Measurements from ENCODE around the gene AFAP1. TPM values are rescaled to one million over a fixed set of nuclear protein-coding genes. Genes with fewer than 3 reads are reported as not detected.
A peak's percentile ranks its signal among the peaks of the same experiment; 100 is the strongest.

The AFAP1 gene
- total and polyA plus RNA-seq, 2 of the 4 experiments (the other 2 are of a cell fraction): 48.2 to 80.9 TPM

GRCh38 chr4:7985891-7986441 lies 46.3 kb upstream of the AFAP1 start (continued):
- no peak for TF ChIP-seq CEBPB (IDR thresholded peaks at IDR 0.05; ENCODE audit: low read depth, low read length)

- H3K56ac ChIP-seq (ENCODE audit: extremely low read depth, insufficient read depth, low read length): no peak overlapping the region
- 0 out of 3 replicates have a peak overlapping the region, but pooled peaks have one; percentile 15 for H2BK15ac ChIP-seq (ENCODE audit: low read depth, low read length)
- no peaks in the 10 kb centered on the region for H4K20me1 ChIP-seq (ENCODE audit: insufficient read depth, low read length)
- peaks cover 3 to 14% of the 10 kb centered on the region in 2 experiments; a peak in 1 of 4 replicates for H3K79me1 ChIP-seq (ENCODE audit: low read depth in 1 of 2, low read length in 2 of 2)
- intact Hi-C loops (cut with micrococcal nuclease): loop anchor here (5.0 to 10.0 kb wide), 2 partner anchors 123 to 790 kb away; partner anchors contain the start of gene SORCS2
- BruUV-seq (replicated peaks): no TSS peak
- dilution Hi-C loops (cut with HindIII; ENCODE audit: low sequenced_read_pairs, unreplicated experiment): no loop called here
- no peak overlapping the region for H3K14ac ChIP-seq (replicated peaks; ENCODE audit: low read depth, low read length)
- no peak overlapping the region for H3K4me2 ChIP-seq (ENCODE audit: low read depth, low read length)
- no peak overlapping the region; the same call in none of the 2 replicates for H4K91ac ChIP-seq (ENCODE audit: insufficient read depth, low read depth, low read length)
- no peak overlapping the region for H2BK20ac ChIP-seq (ENCODE audit: low read depth, low read length)
- H4K5ac ChIP-seq (ENCODE audit: low read depth, low read length): no peak overlapping the region
- no peak overlapping the region for H2BK120ac ChIP-seq (ENCODE audit: low read depth, low read length)
- H2AK5ac ChIP-seq (ENCODE audit: low read depth, low read length): peak overlapping the region; percentile 64; the same call in 1 of the 2 replicates
- TF ChIP-seq CEBPB (IDR thresholded peaks at IDR 0.05; ENCODE audit: low read depth, low read length) (no peak), USF2 (IDR thresholded peaks at IDR 0.05; ENCODE audit: low read depth, low read length) (no peak), NFE2L2 (IDR thresholded peaks at IDR 0.05; ENCODE audit: low read depth, low read length) (no peak), RAD21 (IDR thresholded peaks at IDR 0.05; ENCODE audit: low read length) (no peak), ELK1 (IDR thresholded peaks at IDR 0.05; ENCODE audit: borderline replicate concordance, low read depth, low read length) (no peak), MAZ (IDR thresholded peaks at IDR 0.05; ENCODE audit: borderline replicate concordance, low read depth, low read length) (no peak), POLR2A (IDR thresholded peaks at IDR 0.05; ENCODE audit: low read depth, low read length) (no peak), CTCF (conservative IDR thresholded peaks at IDR 0.05; ENCODE audit: low read depth, low read length) (no peak), CHD1 (IDR thresholded peaks at IDR 0.05; ENCODE audit: low read depth, low read length) (no peak), MAFK (IDR thresholded peaks at IDR 0.05; ENCODE audit: low read depth, low read length) (no peak)
- no peak overlapping the region for H3K18ac ChIP-seq (ENCODE audit: low read depth, low read length)
- ChIA-PET POLR2A (ENCODE audit: unreplicated experiment) (interaction anchor here (0.6 kb wide), 1 partner anchor 690 kb away, joined by 3 read pairs; no protein-coding TSS in a partner anchor), CTCF (no interaction called here)
- no peak overlapping the region for H2AFZ ChIP-seq (replicated peaks; ENCODE audit: low read length, poor library complexity)
- no peaks in the 10 kb centered on the region for H3K9me3 ChIP-seq (ENCODE audit: control insufficient read depth, insufficient read depth, low read length)
- in situ Hi-C loops (cut with MboI; ENCODE audit: low sequenced_read_pairs): loop anchor here (10.0 kb wide), 1 partner anchor 220 kb away; no protein-coding TSS in a partner anchor
- no peaks in the 10 kb centered on the region for H3K36me3 ChIP-seq (ENCODE audit: control insufficient read depth, insufficient read depth, low read length)
- H4K8ac ChIP-seq (ENCODE audit: low read depth in 2 of 2, low read length in 2 of 2): no peak overlapping the region
- no peaks in the 10 kb centered on the region for H3K27me3 ChIP-seq (ENCODE audit: control insufficient read depth, insufficient read depth, low read length)
- no peak overlapping the region for H3K23ac ChIP-seq (ENCODE audit: low read depth, low read length)
- no peak overlapping the region for H3K9ac ChIP-seq (ENCODE audit: low read depth, low read length)
- H3K9me1 ChIP-seq (ENCODE audit: insufficient read depth, low read length): no peaks in the 10 kb centered on the region
- peak overlapping the region; percentile 52 for H2AK9ac ChIP-seq (replicated peaks; ENCODE audit: low read depth, low read length, poor library complexity)
- DNase-seq (no peak), ATAC-seq (ENCODE audit: low read depth) (no peak)
- H2BK5ac ChIP-seq (ENCODE audit: low read depth, low read length, poor library complexity, severe bottlenecking): no peak overlapping the region
- H3K4me3 ChIP-seq (ENCODE audit: insufficient read depth, low read depth, low read length): no peak overlapping the region
- WGBS, 2 experiments (ENCODE audit: extremely low coverage in 2 of 2, insufficient read length in 1 of 2): 99% methylated on average over 11 of the region's 12 CpGs; no CpG with 5 or more reads in 1 of the 2 experiments
- H3K27ac ChIP-seq (ENCODE audit: insufficient read depth, low read length): no peak overlapping the region
- no peak overlapping the region for H3K4ac ChIP-seq (ENCODE audit: low read depth, low read length)
- peaks cover 12% of the 10 kb centered on the region for H3K4me1 ChIP-seq (ENCODE audit: control insufficient read depth, insufficient read depth, low read length)
Observed at GRCh38 chr4:7985072-7985471, 45.4 kb upstream of the AFAP1 start.

All from IMR-90 (cell line).